Measurements from ENCODE around the gene RPS29.
"Not testable (repeated sequence)": the region's sequence is repeated elsewhere in the genome, so short reads cannot be mapped to it uniquely, and the experiment has no call there.

RPS29 gene
- 235 reads per million, percentile 94 among the genes with 10 or more reads in this experiment for total RNA-seq

DNA sequence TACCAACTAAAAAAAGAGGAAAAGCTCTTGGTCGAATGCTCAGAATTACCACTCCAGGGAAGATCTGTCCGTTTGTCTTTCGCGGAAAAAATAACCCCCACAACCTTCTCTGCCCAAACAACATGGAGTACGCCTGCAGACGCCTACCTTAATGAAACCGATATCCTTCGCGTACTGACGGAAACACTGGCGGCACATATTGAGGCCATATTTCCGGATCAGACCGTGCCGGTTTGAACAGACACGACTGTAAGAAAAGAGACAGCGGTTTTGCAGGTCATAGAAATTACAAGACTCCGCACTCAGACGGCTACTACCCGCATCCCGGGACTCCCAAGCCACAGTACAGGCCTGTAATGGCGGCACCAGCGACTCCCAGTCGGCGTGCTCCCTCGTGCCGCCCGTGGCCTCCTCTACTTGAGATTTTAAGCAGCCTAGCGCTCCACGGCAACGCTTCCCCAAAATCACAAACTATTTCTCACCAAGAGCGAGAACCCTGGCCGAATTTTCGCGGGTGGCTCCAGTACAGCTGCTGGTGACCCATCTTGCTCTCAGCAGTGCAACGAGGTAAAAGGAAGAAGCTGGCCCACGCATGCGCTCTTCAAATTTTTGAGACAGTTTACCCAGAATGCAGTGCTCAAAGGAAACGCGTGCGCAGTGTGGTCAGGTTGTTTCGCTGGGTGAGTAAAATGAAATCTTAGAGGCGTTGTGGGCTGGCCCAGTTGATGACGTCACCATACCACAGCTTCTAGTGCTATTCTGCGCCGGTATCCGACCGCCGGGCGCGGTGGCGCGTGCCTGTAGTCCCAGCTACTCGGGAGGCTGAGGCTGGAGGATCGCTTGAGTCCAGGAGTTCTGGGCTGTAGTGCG lies at the start of gene RPS29:
TSS of gene RPS29 (minus strand) at position 578 of the 870 bp plus-strand sequence. CDS start at position 544, 34 bp downstream.
- peak; percentile 96 for DNase-seq

DNA sequence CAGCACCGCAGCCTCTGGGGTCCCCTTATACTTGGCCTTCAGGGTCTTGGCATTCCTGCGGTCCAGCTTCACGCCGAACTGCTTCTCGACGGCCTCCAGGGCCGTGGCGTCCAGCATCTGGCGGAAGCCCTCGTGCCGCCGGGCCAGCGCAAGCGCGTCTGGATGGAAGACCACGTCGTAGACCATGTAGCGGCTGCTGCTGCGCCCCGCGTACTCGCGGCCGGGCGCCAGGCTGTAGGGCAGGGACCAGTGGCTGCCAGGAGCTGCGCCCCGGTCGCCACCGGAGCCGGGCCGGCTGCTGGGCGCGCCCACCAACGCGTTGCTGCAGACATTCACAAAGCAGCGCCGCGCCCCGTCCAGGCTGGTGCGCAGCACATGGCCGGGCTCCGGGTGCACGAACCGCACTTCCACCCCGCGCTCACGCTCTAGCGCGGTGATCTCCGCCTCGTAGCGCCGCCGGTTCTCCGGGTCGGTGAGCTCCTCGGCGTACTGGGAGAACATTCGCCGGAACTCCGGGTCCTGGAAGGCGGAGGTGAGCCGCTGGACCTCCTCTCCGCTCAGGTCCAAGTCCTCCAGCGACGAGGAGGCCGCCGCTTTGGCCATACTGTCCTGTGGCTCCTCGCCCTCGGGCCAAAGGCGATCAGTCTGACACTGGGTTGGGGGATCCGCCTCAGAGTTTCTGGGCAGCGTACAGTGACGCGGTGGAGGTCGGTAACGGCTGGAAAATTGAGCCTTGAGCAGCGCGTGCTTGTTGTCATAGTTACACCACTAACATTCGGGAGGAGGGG lies 48.6 kb upstream of the RPS29 start, which contains the start of gene DNAAF2:
TSS of gene DNAAF2 (minus strand) at position 698 of the 788 bp plus-strand sequence. CDS start at position 603, 95 bp downstream.
- peak; percentile 60 for DNase-seq

DNA sequence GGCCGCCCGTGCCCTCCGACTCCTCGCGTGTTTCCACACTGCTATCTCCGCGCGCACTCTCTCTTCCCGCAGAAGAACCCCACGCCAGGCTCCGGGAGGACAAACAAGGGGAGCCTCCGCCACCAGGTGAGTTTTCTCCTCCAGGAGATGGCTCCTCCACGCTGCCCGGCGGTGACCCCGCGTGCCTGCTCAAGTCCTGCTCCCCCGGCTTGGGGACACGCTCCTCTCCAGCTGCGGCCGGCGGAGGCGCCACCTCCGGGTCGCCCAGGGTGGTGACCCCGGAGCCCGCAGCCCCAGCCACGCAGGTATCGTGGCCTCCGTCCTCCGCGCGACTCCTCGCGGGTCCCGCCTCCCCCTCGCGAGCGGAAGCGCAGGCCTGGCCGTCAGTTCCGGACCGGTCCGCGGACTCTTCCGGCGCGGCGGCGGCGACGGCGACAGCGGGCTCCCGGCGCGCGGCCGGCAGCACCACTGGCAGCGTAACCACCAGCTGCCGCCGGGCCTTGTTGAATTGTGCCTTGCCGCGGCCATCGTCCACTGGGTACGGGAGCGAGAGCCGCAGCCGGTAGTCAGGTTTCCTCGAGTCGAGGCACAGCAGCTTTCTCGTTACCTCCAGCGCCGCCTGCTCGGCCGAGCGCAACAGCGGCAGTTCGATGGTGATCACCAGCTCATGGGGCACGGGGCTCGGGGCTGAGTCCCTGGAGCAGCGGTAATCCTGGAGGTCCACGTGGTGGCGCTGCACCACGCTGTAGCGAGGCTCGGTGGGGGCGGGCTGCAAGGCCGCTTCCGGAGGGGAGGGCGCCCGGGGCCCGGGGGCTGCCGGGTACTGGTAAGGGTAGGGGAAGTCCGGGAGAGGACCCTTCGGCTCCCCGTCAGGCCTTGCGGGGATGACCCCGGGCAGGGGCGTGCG lies 47.7 kb upstream of the RPS29 start:
- DNase-seq, result peak; percentile 91

DNA sequence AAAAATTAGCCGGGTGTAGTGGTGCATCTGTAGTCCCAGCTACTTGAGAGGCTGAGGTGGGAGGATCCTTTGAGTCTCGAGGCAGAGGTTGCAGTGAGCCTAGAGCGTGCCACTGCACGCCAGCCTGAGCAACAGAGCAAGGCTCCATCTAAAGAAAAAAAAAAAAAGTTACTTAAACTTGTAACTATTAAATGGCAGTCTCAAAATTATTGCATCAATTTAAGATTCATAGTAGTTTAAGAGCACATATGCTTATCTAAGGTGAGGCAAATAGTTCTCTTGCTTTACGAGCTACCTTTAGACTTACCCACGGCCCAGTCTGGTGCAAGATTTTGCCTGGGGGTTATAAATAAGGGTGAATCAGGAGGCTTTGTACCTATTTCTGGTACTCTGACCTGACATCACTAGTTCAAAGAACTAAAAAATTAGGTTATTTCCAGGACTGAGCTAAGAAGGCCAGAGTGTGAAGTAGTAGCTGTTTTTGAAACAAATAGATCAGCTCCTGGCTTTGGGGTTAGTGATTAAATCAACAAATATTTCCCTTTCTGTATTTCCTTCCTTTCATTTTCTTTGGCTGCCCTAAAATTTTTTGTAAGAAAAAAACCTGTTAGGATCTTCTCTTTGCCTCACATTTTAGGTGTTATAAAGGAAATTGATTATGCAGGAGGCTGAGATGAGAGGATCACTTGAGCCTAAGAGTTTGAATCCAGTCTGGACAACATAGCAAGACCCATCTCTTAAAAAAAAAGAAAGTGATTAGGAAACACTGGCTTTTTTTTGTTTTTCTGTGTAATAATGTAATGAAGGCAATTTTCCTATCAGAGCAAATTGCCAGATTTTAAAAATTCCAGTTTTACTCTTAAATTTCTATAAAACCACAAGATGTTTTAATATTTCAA lies 38.0 kb upstream of the RPS29 start:
- peak; percentile 38 for DNase-seq

DNA sequence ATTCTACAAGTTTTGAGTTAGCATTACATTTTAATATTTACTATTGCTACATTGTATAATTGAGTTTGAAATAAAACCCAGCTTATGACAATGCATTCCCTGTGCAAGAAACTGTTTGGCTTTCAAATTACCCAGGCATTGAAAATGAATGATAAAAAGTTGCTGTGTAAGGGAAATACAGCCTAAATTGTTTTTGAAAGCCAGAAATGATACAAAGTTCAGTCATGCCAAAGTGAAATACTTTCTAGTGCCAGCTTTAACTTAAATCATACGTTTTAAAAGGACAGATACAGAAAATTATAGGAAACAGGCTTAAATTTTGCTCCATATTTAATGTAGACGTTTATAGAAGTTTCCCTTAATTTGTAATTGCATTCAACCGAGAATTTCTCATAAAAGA lies 37.2 kb upstream of the RPS29 start:
- DNase-seq, result no peak

DNA sequence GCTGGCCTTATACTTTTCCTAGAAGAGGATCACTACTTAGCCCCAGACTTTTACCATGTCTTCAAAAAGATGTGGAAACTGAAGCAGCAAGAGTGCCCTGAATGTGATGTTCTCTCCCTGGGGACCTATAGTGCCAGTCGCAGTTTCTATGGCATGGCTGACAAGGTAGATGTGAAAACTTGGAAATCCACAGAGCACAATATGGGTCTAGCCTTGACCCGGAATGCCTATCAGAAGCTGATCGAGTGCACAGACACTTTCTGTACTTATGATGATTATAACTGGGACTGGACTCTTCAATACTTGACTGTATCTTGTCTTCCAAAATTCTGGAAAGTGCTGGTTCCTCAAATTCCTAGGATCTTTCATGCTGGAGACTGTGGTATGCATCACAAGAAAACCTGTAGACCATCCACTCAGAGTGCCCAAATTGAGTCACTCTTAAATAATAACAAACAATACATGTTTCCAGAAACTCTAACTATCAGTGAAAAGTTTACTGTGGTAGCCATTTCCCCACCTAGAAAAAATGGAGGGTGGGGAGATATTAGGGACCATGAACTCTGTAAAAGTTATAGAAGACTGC lies 35.9 kb upstream of the RPS29 start:
- DNase-seq, result no peak

DNA sequence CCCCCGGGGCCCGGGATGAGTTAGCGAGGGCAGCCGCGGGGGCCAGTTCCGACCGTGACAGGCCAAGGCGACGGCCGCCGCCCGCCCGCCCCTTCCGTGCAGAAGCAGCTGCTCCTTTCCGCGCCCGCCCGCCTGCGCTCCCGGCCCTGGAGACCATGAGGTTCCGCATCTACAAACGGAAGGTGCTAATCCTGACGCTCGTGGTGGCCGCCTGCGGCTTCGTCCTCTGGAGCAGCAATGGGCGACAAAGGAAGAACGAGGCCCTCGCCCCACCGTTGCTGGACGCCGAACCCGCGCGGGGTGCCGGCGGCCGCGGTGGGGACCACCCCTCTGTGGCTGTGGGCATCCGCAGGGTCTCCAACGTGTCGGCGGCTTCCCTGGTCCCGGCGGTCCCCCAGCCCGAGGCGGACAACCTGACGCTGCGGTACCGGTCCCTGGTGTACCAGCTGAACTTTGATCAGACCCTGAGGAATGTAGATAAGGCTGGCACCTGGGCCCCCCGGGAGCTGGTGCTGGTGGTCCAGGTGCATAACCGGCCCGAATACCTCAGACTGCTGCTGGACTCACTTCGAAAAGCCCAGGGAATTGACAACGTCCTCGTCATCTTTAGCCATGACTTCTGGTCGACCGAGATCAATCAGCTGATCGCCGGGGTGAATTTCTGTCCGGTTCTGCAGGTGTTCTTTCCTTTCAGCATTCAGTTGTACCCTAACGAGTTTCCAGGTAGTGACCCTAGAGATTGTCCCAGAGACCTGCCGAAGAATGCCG lies 35.1 kb upstream of the RPS29 start:
- DNase-seq, result peak; percentile 42

DNA sequence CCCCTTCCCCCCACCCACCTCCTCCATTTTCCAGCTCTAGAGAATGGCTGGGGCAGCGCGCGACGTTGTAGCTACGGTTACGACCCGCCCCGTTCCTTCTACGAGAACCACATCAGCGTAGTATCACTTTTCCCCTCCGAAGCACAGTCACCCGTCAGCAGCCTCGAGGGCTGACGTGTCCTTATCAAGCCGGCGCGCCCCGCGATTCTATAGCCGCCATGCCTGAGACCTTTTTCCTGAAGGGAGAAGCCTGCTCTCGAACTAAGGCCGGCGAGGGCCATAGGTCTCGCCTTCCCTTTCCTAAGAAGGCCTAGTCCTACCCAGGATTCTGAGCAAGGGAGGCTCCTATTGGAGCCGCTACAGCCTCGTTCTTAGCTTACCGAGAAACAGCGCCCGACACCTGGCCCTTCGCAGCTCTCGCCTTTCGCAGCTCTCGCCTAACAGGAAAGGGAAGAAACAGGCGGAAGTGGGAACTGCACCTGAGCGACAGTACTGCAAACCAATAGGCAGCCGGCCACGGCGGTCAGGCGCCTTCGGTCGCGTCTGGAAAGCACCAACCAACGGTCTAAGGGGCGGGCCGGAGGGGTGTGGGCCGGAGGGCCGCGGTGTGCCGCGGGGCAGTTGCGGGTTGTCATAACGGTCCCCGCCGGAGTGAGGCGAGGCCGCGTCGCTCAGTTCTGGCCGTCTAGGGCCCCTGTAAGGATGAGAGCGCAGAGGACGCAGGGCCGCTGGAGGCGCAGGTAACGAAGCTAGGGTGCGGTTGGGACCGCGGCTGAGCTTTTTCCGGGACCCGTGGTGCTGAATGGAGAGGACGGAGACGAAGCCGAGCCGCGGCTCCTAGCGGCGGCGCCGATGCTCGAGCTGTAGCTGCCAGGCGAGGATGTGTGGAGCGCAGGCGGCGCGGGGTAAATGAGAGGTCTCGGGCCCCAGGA lies 34.3 kb upstream of the RPS29 start, which contains the start of the genes MGAT2 and RPL36AL:
TSS of gene MGAT2 (plus strand) at position 618 of the 932 bp plus-strand sequence. CDS start 470 bp downstream, outside the sequence.
TSS of gene RPL36AL (minus strand) at position 445 of the 932 bp plus-strand sequence. CDS start 1,522 bp downstream, outside the sequence.
- peak; percentile 92 for DNase-seq

DNA sequence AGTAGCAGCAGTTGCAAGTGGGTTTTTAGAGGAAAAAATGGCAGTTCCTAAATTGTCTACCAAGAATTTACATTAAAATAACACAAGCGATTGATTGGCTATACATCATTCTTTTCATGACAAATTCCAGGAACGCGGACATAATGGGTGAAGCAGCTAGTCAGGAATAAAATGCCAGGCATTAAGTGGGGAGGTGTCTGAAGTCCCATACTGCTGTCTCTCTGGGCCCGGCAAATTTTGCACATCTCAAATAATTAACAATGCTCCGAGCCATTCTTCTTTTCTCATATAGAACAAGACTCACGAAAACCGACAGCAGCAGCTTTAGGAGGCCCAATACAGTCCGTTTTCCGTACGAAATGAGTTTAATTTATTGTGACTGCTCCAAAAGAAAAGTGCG lies 33.5 kb upstream of the RPS29 start:
- no peak for DNase-seq

DNA sequence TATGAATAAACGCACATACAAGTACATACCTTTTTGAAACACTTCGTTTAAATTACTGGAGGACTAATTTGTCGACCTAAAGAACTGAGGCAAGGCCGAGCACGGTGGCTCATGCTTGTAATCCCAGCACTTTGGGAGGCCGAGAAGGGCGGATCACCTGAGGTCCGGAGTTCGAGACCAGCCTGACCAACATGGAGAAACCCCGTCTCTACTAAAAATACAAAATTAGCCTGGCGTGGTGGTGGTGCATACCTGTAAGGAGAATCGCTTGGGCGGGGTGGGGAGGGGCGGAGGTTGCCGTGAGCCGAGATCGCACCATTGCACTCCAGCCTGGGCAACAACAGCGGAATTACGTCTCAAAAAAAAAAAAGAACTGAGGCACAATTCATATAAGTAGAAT lies 33.1 kb upstream of the RPS29 start:
- not testable (repeated sequence) for DNase-seq

DNA sequence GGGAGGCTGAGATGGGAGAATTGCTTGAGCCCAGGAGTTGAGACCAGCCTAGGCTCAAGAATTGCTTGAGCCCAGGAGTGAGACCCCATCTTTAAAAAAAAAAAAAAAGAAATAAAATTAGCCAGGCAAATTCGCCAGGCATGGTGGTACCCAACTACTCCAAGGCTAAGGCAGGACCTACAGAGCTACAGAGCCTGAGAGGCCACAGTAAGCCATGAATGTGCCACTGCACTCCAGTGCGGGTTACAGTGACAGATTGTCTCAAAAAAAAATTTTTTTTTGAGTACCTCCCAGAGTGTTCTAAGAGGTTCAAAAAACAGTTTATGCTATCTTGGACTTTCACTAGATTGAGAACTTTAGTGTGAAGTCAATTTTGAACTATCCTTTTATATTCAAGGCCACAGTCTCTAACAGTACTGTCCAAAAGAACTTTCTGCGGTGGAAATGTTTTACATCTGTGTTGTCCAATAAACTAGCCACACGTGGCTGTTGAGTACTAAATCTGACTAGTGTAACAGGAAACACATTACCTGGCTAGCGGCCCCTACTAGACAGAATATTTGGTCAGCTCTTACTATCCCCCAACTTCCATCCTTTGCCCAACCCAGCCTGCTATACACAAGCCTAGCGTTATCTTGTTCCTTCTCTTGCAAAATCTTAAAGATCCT lies 31.8 kb upstream of the RPS29 start:
- no peak for DNase-seq

DNA sequence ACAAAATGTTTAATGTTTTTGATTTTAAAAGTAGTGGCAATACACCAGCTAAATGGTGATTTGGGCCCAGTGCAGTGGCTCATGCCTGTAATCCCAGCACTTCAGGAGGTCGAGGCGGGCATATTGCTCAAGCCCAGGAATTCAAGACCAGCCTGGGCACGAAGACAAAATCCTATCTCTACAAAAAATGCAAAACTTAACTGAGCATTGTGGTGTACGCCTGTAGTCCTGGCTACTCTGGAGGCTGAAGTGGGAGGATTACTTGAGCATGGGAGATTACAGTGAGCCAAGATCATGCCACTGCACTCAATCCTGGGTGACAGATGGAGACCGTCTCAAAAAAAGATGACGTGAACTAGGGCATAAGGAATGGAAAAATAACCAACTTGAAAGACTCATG lies 29.6 kb upstream of the RPS29 start:
- DNase-seq, result no peak

DNA sequence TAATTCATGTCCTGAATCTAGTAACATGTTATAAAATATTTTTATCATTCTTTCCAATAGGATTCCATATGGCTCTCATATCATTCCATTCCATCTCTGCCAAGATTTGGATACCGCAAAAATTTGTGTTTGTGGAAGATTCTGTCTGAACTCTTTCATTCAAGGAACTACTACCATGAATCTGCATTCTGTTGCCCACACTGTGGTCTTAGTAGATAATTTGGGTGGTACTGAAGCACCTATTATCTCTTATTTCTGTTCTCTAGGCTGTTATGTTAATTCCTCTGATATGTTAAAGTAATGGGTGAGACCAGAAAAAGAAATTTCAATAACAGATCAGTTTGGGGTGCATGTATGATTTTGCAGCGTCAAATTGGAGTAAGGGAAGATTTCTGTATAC lies 28.0 kb upstream of the RPS29 start:
- no peak for DNase-seq

DNA sequence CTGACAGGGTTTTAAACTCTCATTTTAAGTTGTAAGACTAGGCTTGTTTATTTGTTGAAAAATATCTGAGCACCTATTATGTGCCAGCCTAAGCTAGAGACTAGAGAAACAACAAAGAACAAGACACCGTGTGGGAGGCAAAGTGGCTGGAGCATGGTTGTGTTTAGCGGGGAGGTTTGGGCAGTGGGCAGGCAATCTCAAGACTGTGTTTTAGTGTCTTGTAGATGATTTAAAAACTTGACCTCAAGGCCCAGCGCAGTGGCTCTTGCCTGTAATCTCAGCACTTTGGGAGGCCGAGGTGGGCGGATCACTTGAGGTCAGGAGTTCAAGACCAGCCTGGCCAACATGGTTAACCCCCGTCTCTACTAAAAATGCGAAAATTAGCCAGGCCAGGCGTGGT lies 26.5 kb upstream of the RPS29 start:
- no peak for DNase-seq

DNA sequence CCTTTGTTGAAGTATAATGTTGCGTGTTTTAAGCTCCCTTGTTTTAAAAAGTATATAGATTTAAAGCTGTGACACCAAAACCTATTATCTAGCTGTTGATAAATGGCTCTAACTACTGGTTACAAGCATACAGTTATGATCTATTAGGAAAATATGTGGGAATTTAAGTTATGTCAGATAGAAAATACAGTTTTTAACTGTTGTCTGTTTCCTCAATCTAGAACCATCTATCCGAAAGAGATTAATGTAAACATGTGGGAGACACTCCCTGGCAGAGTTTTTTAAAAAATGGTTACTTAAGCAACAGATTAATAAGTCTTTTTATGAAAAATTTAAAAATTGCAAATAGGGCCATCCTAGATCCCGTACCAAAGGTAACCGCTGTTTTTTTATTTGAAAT lies 26.1 kb upstream of the RPS29 start:
- no peak for DNase-seq

DNA sequence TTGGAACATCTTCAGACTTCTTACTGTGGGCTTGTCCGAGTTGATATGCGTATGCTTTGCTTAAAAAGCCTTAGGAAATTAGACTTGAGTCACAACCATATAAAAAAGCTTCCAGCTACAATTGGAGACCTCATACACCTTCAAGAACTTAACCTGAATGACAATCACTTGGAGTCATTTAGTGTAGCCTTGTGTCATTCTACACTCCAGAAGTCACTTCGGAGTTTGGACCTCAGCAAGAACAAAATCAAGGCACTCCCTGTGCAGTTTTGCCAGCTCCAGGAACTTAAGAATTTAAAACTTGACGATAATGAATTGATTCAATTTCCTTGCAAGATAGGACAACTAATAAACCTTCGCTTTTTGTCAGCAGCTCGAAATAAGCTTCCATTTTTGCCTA lies 21.4 kb upstream of the RPS29 start:
- DNase-seq, result no peak

DNA sequence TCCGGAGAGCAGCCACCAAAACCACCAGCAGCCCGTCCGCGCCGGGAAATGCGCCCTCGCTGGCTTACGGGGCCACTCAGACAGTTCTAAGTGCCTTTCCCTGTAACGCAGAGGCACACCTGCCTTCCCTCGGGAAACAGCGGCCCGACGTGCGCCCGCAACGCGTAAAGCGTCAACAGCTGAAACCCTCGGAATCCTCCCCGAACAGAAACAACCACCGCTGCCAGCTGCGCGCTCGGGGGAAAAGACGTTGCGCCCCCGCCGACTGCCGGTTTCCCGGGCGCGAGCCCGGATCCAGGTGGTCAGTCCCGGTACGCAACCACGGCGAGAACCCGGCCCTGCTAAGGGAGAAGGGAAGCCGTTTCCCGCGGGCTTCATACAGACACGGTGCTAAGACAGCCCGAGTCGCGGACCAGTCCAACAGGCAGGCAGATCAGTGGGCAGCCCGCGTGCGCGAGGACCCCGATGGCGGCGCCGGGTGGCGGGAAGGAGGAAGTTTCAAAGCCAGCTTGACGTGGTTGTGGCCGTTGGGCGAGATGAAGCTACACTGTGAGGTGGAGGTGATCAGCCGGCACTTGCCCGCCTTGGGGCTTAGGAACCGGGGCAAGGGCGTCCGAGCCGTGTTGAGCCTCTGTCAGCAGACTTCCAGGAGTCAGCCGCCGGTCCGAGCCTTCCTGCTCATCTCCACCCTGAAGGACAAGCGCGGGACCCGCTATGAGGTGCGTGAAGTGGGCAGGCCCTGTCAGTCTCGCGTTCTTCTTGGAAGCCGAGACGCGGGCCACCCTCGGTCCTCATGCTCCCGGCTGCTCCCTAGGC lies 12.5 kb upstream of the RPS29 start, which contains the start of gene LRR1:
TSS of gene LRR1 (plus strand) at position 456 of the 816 bp plus-strand sequence. CDS start at position 537, 81 bp downstream.
- peak; percentile 75 for DNase-seq

Data from effector CD4-positive, alpha-beta T cell (primary cell).